Vagina (tissue), 2 donors: ENCODE measurements around the gene ATXN10.

ENCODE experiments used
- POLR2A ChIP-seq, 2 donors: fragments of 450-650 bp; IDR thresholded peaks; one replicate each; pipeline ENCODE4 v1.6.1; 2017; ENCODE audit warnings: antibody characterized with exemption in 2 of 2, mild to moderate bottlenecking in 2 of 2, moderate library complexity in 2 of 2
- POLR2AphosphoS5 ChIP-seq, 2 donors: sonication (generic); formaldehyde crosslinking; IDR thresholded peaks; one replicate each; pipeline ENCODE4 v1.9.0; 2017; ENCODE audit warnings: antibody characterized with exemption in 2 of 2, mild to moderate bottlenecking in 2 of 2, low read depth in 1 of 2; ENCODE audit not compliant: insufficient read depth in 1 of 2
- TF ChIP-seq, protein P1 (sequence below), 3 experiments: fragments of 450-650 bp in 2 of 3; fragments of 200-600 bp in 1 of 3; sonication (generic) in 1 of 3; IDR thresholded peaks; one replicate each; pipeline ENCODE4 v1.5.1; 2017 to 2019; ENCODE audit warnings: antibody characterized with exemption in 3 of 3, mild to moderate bottlenecking in 2 of 3, moderate library complexity in 2 of 3

GRCh38 chr22:45744442-45744841 is 72.8 kb downstream of the ATXN10 start:
- no peak for TF ChIP-seq POLR2AphosphoS5 (IDR thresholded peaks at IDR 0.05; ENCODE audit: insufficient read depth in 1 of 2, low read depth in 1 of 2)
- TF ChIP-seq, protein P1, sequence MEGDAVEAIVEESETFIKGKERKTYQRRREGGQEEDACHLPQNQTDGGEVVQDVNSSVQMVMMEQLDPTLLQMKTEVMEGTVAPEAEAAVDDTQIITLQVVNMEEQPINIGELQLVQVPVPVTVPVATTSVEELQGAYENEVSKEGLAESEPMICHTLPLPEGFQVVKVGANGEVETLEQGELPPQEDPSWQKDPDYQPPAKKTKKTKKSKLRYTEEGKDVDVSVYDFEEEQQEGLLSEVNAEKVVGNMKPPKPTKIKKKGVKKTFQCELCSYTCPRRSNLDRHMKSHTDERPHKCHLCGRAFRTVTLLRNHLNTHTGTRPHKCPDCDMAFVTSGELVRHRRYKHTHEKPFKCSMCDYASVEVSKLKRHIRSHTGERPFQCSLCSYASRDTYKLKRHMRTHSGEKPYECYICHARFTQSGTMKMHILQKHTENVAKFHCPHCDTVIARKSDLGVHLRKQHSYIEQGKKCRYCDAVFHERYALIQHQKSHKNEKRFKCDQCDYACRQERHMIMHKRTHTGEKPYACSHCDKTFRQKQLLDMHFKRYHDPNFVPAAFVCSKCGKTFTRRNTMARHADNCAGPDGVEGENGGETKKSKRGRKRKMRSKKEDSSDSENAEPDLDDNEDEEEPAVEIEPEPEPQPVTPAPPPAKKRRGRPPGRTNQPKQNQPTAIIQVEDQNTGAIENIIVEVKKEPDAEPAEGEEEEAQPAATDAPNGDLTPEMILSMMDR (IDR thresholded peaks at IDR 0.05), result no peak
- TF ChIP-seq POLR2A (IDR thresholded peaks at IDR 0.05), result no peak
